H1 (cell line): ENCODE results near the gene BAG1. TPM values are rescaled to one million over a fixed set of nuclear protein-coding genes. Genes with fewer than 3 reads are reported as not detected.

Experiments
- SIN3A ChIP-seq, 2 experiments: IDR thresholded peaks in 1 of 2; conservative IDR thresholded peaks in 1 of 2; 2 replicates each; pipeline ENCODE4 v1.6.1; 2011 to 2012; ENCODE audit warnings: low read length in 2 of 2, improper control_type of control experiment in 1 of 2, low read depth in 1 of 2, mild to moderate bottlenecking in 1 of 2
- SP2 ChIP-seq: IDR thresholded peaks from 2 replicates; pipeline ENCODE4 v1.6.1; 2012; ENCODE audit warnings: mild to moderate bottlenecking, low read length, inconsistent platforms
- YY1 ChIP-seq: IDR thresholded peaks from 2 replicates; pipeline ENCODE4 v1.6.1; 2011; ENCODE audit warnings: low read depth, mild to moderate bottlenecking, low read length
- polyA plus RNA-seq, 7 experiments: library from polyadenylated mRNA; depleted of rRNA in 3 of 7; stranded (reverse) in 5 of 7; unstranded in 2 of 7; fragments of >200 nt in 5 of 7; fragments of 200-250 nt in 2 of 7; gene quantifications; 1 replicate in 5 of 7; 2 replicates in 1 of 7; 4 replicates in 1 of 7; pipeline versions ENCODE4 v1.2.1 to v1.2.3, GENCODE V29; 2011 to 2013; ENCODE audit warnings: missing spikeins in 2 of 7, mixed read lengths in 2 of 7
- total RNA-seq: library from RNA; stranded (reverse); fragmentation: NEBNext Ultra II Directional; extraction: Animal tissue kit (Norgen Biotek cat#: 25700); gene quantifications from 2 replicates; pipeline ENCODE4 v1.2.1, GENCODE V29; 2021

Gene BAG1
- total and polyA plus RNA-seq, 2 of the 8 experiments (the other 6 are each of a cell fraction or from before 2014, with no cell fraction given) = 14.7 to 59.8 TPM

- TF ChIP-seq SIN3A (conservative IDR thresholded peaks at IDR 0.05 in 1 of 2, IDR thresholded peaks at IDR 0.05 in 1 of 2; ENCODE audit: low read depth in 1 of 2, low read length in 2 of 2) (no peak), YY1 (no peak), SP2 (no peak)
- TF ChIP-seq, all 59 proteins: peak for 0
These were observed 42.5 kb downstream of the BAG1 start (continued) for GRCh38 chr9:33222031-33222430.
